ENCODE data around the gene DENND1A. TPM values are rescaled to one million over a fixed set of nuclear protein-coding genes. Genes with fewer than 3 reads are reported as not detected.

DENND1A gene
- total RNA-seq, 1 experiment from 2014 or later = 23.5 TPM

DNA sequence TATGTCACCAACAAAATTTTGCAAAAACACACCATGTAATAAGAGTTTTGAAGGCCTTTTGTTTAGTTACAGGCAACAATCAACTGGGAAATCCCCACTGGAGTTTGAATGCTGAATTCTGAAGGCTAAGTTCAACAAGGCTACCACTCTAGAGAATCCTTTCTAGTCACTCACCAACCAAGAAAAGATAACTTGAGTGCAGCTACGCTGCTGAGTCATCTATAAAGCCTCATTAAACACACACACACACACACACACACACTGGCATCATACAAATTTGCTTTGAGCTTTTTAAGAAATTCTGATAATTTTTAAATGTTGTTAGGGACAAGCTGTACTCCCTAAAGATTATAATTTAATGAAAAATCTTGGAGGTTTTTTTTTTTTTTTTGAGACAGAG lies 219.6 kb downstream of the DENND1A start (continued):
- no peak for TF ChIP-seq HMGA2 (CRISPR knock-in tag; IDR thresholded peaks at IDR 0.05)
- TF ChIP-seq ZBTB21 (CRISPR knock-in tag; IDR thresholded peaks at IDR 0.05; ENCODE audit: borderline replicate concordance) = no peak

DNA sequence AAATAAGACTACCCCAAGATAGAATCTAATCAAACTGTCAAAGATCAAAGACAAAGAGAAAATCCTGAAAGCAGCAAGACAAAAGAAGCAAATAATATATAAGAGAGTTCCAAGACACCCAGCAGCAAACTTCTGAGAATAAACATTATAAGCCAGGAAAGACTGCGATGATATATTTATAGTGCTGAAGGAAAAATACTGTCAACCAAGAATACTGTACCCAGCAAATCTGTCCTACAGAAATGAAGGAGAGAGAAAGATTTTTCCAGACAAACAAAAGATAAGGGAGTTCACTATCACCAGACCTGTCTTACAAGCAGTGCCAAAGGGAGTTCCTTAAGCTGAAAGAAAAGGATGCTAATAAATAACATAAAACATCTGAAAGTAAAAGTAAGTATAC lies 227.4 kb downstream of the DENND1A start:
- Mint-ChIP-seq H3K9me3 (peaks cover 20% of the 10 kb centered on the region), H3K36me3 (peaks cover 17% of the 10 kb centered on the region), H3K4me3 (no peak overlapping the region), H3K4me1 (peaks cover 6% of the 10 kb centered on the region), H3K27me3 (ENCODE audit: low read depth) (no peaks in the 10 kb centered on the region), H3K27ac (no peak overlapping the region)
- DNase-seq (ENCODE audit: low spot score) (no peak), ATAC-seq (no peak)
- POLR2A ChIA-PET = no interaction called here
- TF ChIP-seq NFATC4 (CRISPR knock-in tag; IDR thresholded peaks at IDR 0.05) (no peak), ZNF281 (CRISPR knock-in tag; IDR thresholded peaks at IDR 0.05) (no peak)
- TF ChIP-seq, protein P1, sequence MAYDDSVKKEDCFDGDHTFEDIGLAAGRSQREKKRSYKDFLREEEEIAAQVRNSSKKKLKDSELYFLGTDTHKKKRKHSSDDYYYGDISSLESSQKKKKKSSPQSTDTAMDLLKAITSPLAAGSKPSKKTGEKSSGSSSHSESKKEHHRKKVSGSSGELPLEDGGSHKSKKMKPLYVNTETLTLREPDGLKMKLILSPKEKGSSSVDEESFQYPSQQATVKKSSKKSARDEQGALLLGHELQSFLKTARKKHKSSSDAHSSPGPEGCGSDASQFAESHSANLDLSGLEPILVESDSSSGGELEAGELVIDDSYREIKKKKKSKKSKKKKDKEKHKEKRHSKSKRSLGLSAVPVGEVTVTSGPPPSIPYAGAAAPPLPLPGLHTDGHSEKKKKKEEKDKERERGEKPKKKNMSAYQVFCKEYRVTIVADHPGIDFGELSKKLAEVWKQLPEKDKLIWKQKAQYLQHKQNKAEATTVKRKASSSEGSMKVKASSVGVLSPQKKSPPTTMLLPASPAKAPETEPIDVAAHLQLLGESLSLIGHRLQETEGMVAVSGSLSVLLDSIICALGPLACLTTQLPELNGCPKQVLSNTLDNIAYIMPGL (CRISPR knock-in tag; IDR thresholded peaks at IDR 0.05) = no peak
- TF ChIP-seq, protein P2, sequence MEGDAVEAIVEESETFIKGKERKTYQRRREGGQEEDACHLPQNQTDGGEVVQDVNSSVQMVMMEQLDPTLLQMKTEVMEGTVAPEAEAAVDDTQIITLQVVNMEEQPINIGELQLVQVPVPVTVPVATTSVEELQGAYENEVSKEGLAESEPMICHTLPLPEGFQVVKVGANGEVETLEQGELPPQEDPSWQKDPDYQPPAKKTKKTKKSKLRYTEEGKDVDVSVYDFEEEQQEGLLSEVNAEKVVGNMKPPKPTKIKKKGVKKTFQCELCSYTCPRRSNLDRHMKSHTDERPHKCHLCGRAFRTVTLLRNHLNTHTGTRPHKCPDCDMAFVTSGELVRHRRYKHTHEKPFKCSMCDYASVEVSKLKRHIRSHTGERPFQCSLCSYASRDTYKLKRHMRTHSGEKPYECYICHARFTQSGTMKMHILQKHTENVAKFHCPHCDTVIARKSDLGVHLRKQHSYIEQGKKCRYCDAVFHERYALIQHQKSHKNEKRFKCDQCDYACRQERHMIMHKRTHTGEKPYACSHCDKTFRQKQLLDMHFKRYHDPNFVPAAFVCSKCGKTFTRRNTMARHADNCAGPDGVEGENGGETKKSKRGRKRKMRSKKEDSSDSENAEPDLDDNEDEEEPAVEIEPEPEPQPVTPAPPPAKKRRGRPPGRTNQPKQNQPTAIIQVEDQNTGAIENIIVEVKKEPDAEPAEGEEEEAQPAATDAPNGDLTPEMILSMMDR (IDR thresholded peaks at IDR 0.05) = no peak
- CTCF ChIA-PET = interaction anchor here (0.6 kb wide), 1 partner anchor 73 kb away, joined by 4 read pairs; no protein-coding TSS in a partner anchor

DNA sequence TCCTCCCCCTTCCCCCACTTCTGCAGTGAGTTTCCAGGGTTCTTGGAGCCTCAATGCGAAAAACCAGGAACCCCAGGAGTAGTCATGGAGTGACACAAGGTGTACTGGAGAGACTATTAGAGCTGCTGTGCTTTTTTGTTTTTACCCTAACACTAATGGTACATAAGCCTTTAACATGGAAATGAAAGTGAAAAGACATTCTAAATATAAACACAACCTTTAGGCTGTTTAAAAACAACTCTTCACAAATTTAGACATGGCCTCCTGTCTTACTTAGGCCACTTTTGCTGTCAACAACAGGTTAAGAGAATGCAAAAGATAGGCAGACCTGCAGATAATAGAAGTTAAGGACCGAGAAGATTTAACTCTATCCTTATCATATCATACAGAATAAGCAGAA lies 232.2 kb downstream of the DENND1A start:
- no peak for ATAC-seq
- no peak overlapping the region for H3K27ac Mint-ChIP-seq
- ChIA-PET CTCF (no interaction called here), POLR2A (no interaction called here)
- H3K4me3 Mint-ChIP-seq = no peak overlapping the region
- no peaks in the 10 kb centered on the region for H3K27me3 Mint-ChIP-seq (ENCODE audit: low read depth)
- H3K36me3 Mint-ChIP-seq = peaks cover 11% of the 10 kb centered on the region
- DNase-seq (ENCODE audit: low spot score) = no peak
- H3K9me3 Mint-ChIP-seq = peaks cover 12% of the 10 kb centered on the region
- H3K4me1 Mint-ChIP-seq = peaks cover 8% of the 10 kb centered on the region
- TF ChIP-seq, protein P3, sequence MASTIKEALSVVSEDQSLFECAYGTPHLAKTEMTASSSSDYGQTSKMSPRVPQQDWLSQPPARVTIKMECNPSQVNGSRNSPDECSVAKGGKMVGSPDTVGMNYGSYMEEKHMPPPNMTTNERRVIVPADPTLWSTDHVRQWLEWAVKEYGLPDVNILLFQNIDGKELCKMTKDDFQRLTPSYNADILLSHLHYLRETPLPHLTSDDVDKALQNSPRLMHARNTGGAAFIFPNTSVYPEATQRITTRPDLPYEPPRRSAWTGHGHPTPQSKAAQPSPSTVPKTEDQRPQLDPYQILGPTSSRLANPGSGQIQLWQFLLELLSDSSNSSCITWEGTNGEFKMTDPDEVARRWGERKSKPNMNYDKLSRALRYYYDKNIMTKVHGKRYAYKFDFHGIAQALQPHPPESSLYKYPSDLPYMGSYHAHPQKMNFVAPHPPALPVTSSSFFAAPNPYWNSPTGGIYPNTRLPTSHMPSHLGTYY (CRISPR knock-in tag; IDR thresholded peaks at IDR 0.05) = no peak
- TF ChIP-seq TP53 (CRISPR knock-in tag; IDR thresholded peaks at IDR 0.05) (no peak), SP1 (CRISPR knock-in tag; conservative IDR thresholded peaks at IDR 0.05) (no peak), ZNF423 (CRISPR knock-in tag; IDR thresholded peaks at IDR 0.05) (no peak), ZNF138 (CRISPR knock-in tag; conservative IDR thresholded peaks at IDR 0.05) (no peak), NR1H2 (CRISPR knock-in tag; IDR thresholded peaks at IDR 0.05) (no peak), E2F1 (CRISPR knock-in tag; IDR thresholded peaks at IDR 0.05) (no peak), HMGA2 (CRISPR knock-in tag; IDR thresholded peaks at IDR 0.05) (no peak), FOXJ3 (CRISPR knock-in tag; IDR thresholded peaks at IDR 0.05; ENCODE audit: borderline replicate concordance) (no peak), ZNF317 (CRISPR knock-in tag; IDR thresholded peaks at IDR 0.05; ENCODE audit: borderline replicate concordance, low read depth) (no peak)
- TF ChIP-seq, protein P4, sequence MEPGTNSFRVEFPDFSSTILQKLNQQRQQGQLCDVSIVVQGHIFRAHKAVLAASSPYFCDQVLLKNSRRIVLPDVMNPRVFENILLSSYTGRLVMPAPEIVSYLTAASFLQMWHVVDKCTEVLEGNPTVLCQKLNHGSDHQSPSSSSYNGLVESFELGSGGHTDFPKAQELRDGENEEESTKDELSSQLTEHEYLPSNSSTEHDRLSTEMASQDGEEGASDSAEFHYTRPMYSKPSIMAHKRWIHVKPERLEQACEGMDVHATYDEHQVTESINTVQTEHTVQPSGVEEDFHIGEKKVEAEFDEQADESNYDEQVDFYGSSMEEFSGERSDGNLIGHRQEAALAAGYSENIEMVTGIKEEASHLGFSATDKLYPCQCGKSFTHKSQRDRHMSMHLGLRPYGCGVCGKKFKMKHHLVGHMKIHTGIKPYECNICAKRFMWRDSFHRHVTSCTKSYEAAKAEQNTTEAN (CRISPR knock-in tag; IDR thresholded peaks at IDR 0.05) = no peak
- TF ChIP-seq, protein P5, sequence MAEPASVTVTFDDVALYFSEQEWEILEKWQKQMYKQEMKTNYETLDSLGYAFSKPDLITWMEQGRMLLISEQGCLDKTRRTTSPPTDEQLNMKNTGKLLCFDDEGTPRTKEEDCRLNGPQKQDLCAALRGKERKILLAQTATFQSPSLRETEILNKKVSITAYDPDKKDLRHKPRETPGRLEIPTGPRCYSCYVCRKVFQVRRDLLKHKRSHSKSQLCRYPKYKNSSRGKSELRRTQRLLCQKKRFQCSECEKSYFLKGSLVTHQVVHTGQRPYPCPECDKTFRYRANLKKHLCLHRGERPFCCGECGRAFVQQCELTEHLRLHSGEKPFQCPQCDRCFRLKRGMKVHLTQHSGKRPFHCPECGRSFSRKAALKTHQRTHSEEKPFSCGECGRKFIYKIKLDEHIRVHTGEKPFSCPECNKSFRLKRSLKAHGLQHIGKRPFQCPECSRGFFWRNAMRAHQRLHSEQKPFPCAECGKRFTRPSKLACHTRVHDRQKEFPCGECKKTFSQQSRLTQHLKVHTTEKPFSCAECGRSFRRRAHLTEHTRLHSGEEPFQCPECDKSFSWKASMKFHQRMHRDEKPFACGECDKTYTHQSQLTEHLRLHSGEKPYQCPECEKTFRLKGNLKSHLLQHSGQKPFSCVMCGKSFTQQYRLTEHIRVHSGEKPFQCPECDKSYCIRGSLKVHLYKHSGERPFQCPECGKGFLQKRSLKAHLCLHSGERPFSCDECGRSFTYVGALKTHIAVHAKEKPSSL (CRISPR knock-in tag; conservative IDR thresholded peaks at IDR 0.05) = no peak
- TF ChIP-seq, protein P6, sequence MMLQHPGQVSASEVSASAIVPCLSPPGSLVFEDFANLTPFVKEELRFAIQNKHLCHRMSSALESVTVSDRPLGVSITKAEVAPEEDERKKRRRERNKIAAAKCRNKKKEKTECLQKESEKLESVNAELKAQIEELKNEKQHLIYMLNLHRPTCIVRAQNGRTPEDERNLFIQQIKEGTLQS (CRISPR knock-in tag; conservative IDR thresholded peaks at IDR 0.05) = no peak
- TF ChIP-seq, protein P7, sequence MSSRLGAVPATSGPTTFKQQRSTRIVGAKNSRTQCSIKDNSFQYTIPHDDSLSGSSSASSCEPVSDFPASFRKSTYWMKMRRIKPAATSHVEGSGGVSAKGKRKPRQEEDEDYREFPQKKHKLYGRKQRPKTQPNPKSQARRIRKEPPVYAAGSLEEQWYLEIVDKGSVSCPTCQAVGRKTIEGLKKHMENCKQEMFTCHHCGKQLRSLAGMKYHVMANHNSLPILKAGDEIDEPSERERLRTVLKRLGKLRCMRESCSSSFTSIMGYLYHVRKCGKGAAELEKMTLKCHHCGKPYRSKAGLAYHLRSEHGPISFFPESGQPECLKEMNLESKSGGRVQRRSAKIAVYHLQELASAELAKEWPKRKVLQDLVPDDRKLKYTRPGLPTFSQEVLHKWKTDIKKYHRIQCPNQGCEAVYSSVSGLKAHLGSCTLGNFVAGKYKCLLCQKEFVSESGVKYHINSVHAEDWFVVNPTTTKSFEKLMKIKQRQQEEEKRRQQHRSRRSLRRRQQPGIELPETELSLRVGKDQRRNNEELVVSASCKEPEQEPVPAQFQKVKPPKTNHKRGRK (CRISPR knock-in tag; IDR thresholded peaks at IDR 0.05; ENCODE audit: borderline replicate concordance) = no peak
